HCT116 (cell line): ENCODE data around the gene CFAP61. TPM values are rescaled to one million over a fixed set of nuclear protein-coding genes. Genes with fewer than 3 reads are reported as not detected.

Experiments
- ATAC-seq: fragments of 200-7000 bp; cut with Tn5 transposase; 2 replicates; pipeline ENCODE4 v1.9.1; 2020; ENCODE audit warnings: mild to moderate bottlenecking, moderate library complexity
- BruUV-seq: library from RNA; stranded (reverse); fragments of 400-500 nt; replicated peaks from 2 replicates; lab custom pipeline; 2021; lab: Mats Ljungman, UMichigan
- CTCF ChIA-PET: fragments of 300-600 bp; sonication (Branson Sonifier 250); formaldehyde crosslinking; loops from one replicate; lab custom pipeline; 2021; ENCODE audit warnings: antibody characterized with exemption; lab: Charles Lee
- POLR2A ChIA-PET: fragments of 300-600, 350-600 bp; sonication (Branson Sonifier 250); formaldehyde crosslinking; loops from one replicate; lab custom pipeline; 2021; ENCODE audit warnings: antibody characterized with exemption; lab: Charles Lee
- RAD21 ChIA-PET, 2 experiments: fragments of 300-600 bp; sonication (Branson Sonifier 250); formaldehyde crosslinking; loops; one replicate each; lab custom pipeline; 2023; ENCODE audit warnings: low total read pairs in 2 of 2; ENCODE audit not compliant: uncharacterized antibody in 2 of 2, unreplicated experiment in 2 of 2, low non-redundant PET in 1 of 2; lab: Charles Lee
- DNase-seq: peaks from one replicate; pipeline ENCODE4 v3.0.0-alpha.2; 2010; ENCODE audit warnings: low read depth, low spot score
- H2AFZ ChIP-seq: fragments of 200-600 bp; shearing (Covaris generic), sonication (generic); 2 replicates; pipeline ENCODE4 v1.6.1; 2017; ENCODE audit warnings: low read depth, mixed run types, mixed read lengths, antibody characterized with exemption, low read length; ENCODE audit not compliant: poor library complexity, severe bottlenecking
- H3K27ac ChIP-seq: 2 replicates; pipeline ENCODE4 v1.5.1; 2012; ENCODE audit warnings: low read depth, low read length
- H3K27me3 ChIP-seq: fragments of 200-600 bp; sonication (generic); 2 replicates; pipeline ENCODE4 v1.6.1; 2016; ENCODE audit warnings: mixed run types, low read length, mixed read lengths; ENCODE audit not compliant: insufficient read depth
- H3K36me3 ChIP-seq, 2 experiments: fragments of 200-500 bp in 1 of 2; fragments of 200-600 bp in 1 of 2; sonication (Bioruptor generic) in 1 of 2; sonication (generic) in 1 of 2; 2 replicates each; pipeline versions ENCODE4 v1.5.1 to v1.6.1; 2014 to 2016; ENCODE audit warnings: low read length in 2 of 2, inconsistent platforms in 1 of 2, mixed read lengths in 1 of 2, mixed run types in 1 of 2; ENCODE audit not compliant: insufficient read depth in 2 of 2, control insufficient read depth in 1 of 2
- H3K4me1 ChIP-seq, 2 experiments: fragments of 200-600 bp in 1 of 2; sonication (generic) in 1 of 2; 2 replicates each; pipeline versions ENCODE4 v1.5.1 to v1.6.1; 2012 to 2017; ENCODE audit warnings: low read length in 2 of 2, inconsistent platforms in 1 of 2, mild to moderate bottlenecking in 1 of 2, mixed read lengths in 1 of 2, mixed run types in 1 of 2, moderate library complexity in 1 of 2; ENCODE audit not compliant: insufficient read depth in 2 of 2, control insufficient read depth in 1 of 2
- H3K4me2 ChIP-seq: fragments of 200-600 bp; sonication (generic); 2 replicates; pipeline ENCODE4 v1.6.1; 2017; ENCODE audit warnings: mixed run types, low read length, mixed read lengths
- H3K4me3 ChIP-seq, 2 experiments: fragments of 200-600 bp in 1 of 2; sonication (generic) in 1 of 2; replicated peaks in 1 of 2; 2 replicates each; pipeline ENCODE4 v1.5.1; 2011 to 2016; ENCODE audit warnings: low read length in 2 of 2, control low read depth in 1 of 2, low read depth in 1 of 2, mild to moderate bottlenecking in 1 of 2, mixed read lengths in 1 of 2, mixed run types in 1 of 2
- H3K79me2 ChIP-seq: fragments of 200-600 bp; sonication (generic); 2 replicates; pipeline ENCODE4 v1.6.1; 2017; ENCODE audit warnings: mild to moderate bottlenecking, mixed run types, low read length, moderate library complexity, mixed read lengths; ENCODE audit not compliant: insufficient read depth
- H3K9ac ChIP-seq: fragments of 200-600 bp; sonication (generic); 2 replicates; pipeline ENCODE4 v1.6.1; 2016; ENCODE audit warnings: low read length, mixed read lengths
- H3K9me2 ChIP-seq: fragments of 200-600 bp; sonication (generic), shearing (Covaris generic); 2 replicates; pipeline ENCODE4 v1.6.1; 2017; ENCODE audit warnings: mixed run types, mild to moderate bottlenecking, moderate library complexity; ENCODE audit not compliant: insufficient read depth
- H3K9me3 ChIP-seq, 2 experiments: fragments of 200-500 bp in 1 of 2; fragments of 200-600 bp in 1 of 2; sonication (Bioruptor generic) in 1 of 2; sonication (generic) in 1 of 2; 2 replicates each; pipeline ENCODE4 v1.6.1; 2014 to 2017; ENCODE audit warnings: low read length in 2 of 2, mixed read lengths in 2 of 2, inconsistent platforms in 1 of 2, low read depth in 1 of 2, mild to moderate bottlenecking in 1 of 2, mixed run types in 1 of 2, moderate library complexity in 1 of 2; ENCODE audit not compliant: control insufficient read depth in 1 of 2, insufficient read depth in 1 of 2
- H4K20me1 ChIP-seq: fragments of 200-600 bp; sonication (generic), shearing (Covaris generic); 2 replicates; pipeline ENCODE4 v1.6.1; 2017; ENCODE audit warnings: mixed run types, mild to moderate bottlenecking, moderate library complexity; ENCODE audit not compliant: insufficient read depth
- CBX3 ChIP-seq: IDR thresholded peaks from 2 replicates; pipeline ENCODE4 v1.6.1; 2012; ENCODE audit warnings: low read depth
- ELF1 ChIP-seq: IDR thresholded peaks from 2 replicates; pipeline ENCODE4 v1.6.1; 2012; ENCODE audit warnings: low read depth, borderline replicate concordance
- EZH2 ChIP-seq: fragments of 200-600 bp; sonication (generic); IDR thresholded peaks from 2 replicates; pipeline ENCODE4 v1.6.1; 2017; ENCODE audit warnings: antibody characterized with exemption, mixed run types
- FOSL1 ChIP-seq: IDR thresholded peaks from 2 replicates; pipeline ENCODE4 v1.6.1; 2012; ENCODE audit warnings: low read depth
- JUND ChIP-seq: IDR thresholded peaks from 2 replicates; pipeline ENCODE4 v1.6.1; 2012
- RAD21 ChIP-seq: IDR thresholded peaks from 2 replicates; pipeline ENCODE4 v1.6.1; 2012; ENCODE audit warnings: low read depth, mild to moderate bottlenecking
- SIN3A ChIP-seq: IDR thresholded peaks from 2 replicates; pipeline ENCODE4 v1.6.1; 2012; ENCODE audit warnings: low read depth
- SP1 ChIP-seq: IDR thresholded peaks from 2 replicates; pipeline ENCODE4 v1.6.1; 2012; ENCODE audit warnings: low read depth
- SRF ChIP-seq: IDR thresholded peaks from 2 replicates; pipeline ENCODE4 v1.6.1; 2012; ENCODE audit warnings: low read depth
- TCF7L2 ChIP-seq: IDR thresholded peaks from 2 replicates; pipeline ENCODE4 v1.7.0; 2011; ENCODE audit warnings: borderline replicate concordance, inconsistent platforms; ENCODE audit not compliant: insufficient read depth, insufficient read length; ENCODE audit errors: extremely low read depth
- YY1 ChIP-seq: IDR thresholded peaks from 2 replicates; pipeline ENCODE4 v1.6.1; 2011; ENCODE audit warnings: low read length, low read depth, moderate library complexity, mild to moderate bottlenecking; ENCODE audit not compliant: insufficient replicate concordance; ENCODE audit errors: extremely low read depth
- intact Hi-C: fragments of 100-400 bp; cut with micrococcal nuclease; formaldehyde crosslinking; loops from 2 replicates; pipeline ENCODE4 v1.10.0; 2022
- total RNA-seq: library from RNA; stranded (reverse); gene quantifications from one replicate; pipeline ENCODE4 v1.2.1, GENCODE V29; 2021; ENCODE audit not compliant: unreplicated experiment
- TF ChIP-seq, protein P1 (sequence below): IDR thresholded peaks from 2 replicates; pipeline ENCODE4 v1.6.1; 2012; ENCODE audit warnings: low read depth
- TF ChIP-seq, protein P2 (sequence below): IDR thresholded peaks from 2 replicates; pipeline ENCODE4 v1.6.1; 2011; ENCODE audit warnings: mild to moderate bottlenecking, low read length, moderate library complexity; ENCODE audit not compliant: insufficient replicate concordance; ENCODE audit errors: extremely low read depth
- TF ChIP-seq, protein P3 (sequence below), 3 experiments: fragments of 200-600 bp in 1 of 3; sonication (generic) in 1 of 3; IDR thresholded peaks in 2 of 3; conservative IDR thresholded peaks in 1 of 3; 2 replicates each; pipeline ENCODE4 v1.5.1; 2012 to 2017; ENCODE audit warnings: low read depth in 2 of 3, low read length in 2 of 3, antibody characterized with exemption in 1 of 3, borderline replicate concordance in 1 of 3, control low read depth in 1 of 3, mild to moderate bottlenecking in 1 of 3, mixed read lengths in 1 of 3, mixed run types in 1 of 3, moderate library complexity in 1 of 3; ENCODE audit not compliant: insufficient read depth in 1 of 3
- TF ChIP-seq, protein P4 (sequence below): IDR thresholded peaks from 2 replicates; pipeline ENCODE4 v1.6.1; 2012
- TF ChIP-seq, protein P5 (sequence below): IDR thresholded peaks from 2 replicates; pipeline ENCODE4 v1.6.1; 2012

CFAP61 gene
- total RNA-seq, 1 experiment from 2014 or later = 1.7 TPM

DNA sequence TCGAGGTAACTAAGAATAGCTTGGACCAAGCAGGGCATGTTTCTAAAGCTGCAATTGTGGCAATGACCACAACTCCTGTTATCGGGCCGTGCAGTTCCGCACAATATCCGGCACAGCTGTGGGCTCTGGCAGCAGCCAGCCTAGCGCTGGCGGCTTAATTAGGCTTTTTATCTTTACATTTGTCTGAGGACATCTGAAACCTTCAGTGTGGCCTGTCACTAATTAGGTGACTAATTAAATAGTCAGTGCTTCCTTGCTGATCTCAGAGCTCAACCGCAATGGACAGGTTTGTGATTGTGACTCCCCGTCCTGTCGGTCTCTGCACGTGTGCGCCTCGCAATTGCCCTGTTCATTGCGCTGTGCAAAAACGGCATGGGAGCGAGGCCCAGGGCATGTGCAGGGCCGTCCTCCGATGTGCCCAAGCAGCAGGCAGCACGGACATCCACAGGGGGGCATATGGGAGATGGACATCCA is 180.7 kb downstream of the CFAP61 start:
- Histone ChIP-seq H3K27ac (no peak overlapping the region), H3K9ac (no peak overlapping the region), H2AFZ (no peak overlapping the region), H4K20me1 (no peaks in the 10 kb centered on the region), H3K79me2 (no peaks in the 10 kb centered on the region), H3K36me3 (no peaks in the 10 kb centered on the region), H3K4me3 (no peak overlapping the region), H3K9me3 (no peaks in the 10 kb centered on the region), H3K27me3 (no peaks in the 10 kb centered on the region), H3K9me2 (no peaks in the 10 kb centered on the region), H3K4me1 (no peaks in the 10 kb centered on the region), H3K4me2 (no peak overlapping the region)
- ChIA-PET CTCF (no interaction called here), RAD21 (no interaction called here), POLR2A (no interaction called here)
- no TSS peak for BruUV-seq
- intact Hi-C loops = loop anchor here (10.0 kb wide), 1 partner anchor 448 kb away; no protein-coding TSS in a partner anchor
- ATAC-seq (no peak), DNase-seq (no peak)
- TF ChIP-seq JUND = no peak
- no peak for TF ChIP-seq FOSL1
- no peak for TF ChIP-seq EZH2
- TF ChIP-seq, protein P1, sequence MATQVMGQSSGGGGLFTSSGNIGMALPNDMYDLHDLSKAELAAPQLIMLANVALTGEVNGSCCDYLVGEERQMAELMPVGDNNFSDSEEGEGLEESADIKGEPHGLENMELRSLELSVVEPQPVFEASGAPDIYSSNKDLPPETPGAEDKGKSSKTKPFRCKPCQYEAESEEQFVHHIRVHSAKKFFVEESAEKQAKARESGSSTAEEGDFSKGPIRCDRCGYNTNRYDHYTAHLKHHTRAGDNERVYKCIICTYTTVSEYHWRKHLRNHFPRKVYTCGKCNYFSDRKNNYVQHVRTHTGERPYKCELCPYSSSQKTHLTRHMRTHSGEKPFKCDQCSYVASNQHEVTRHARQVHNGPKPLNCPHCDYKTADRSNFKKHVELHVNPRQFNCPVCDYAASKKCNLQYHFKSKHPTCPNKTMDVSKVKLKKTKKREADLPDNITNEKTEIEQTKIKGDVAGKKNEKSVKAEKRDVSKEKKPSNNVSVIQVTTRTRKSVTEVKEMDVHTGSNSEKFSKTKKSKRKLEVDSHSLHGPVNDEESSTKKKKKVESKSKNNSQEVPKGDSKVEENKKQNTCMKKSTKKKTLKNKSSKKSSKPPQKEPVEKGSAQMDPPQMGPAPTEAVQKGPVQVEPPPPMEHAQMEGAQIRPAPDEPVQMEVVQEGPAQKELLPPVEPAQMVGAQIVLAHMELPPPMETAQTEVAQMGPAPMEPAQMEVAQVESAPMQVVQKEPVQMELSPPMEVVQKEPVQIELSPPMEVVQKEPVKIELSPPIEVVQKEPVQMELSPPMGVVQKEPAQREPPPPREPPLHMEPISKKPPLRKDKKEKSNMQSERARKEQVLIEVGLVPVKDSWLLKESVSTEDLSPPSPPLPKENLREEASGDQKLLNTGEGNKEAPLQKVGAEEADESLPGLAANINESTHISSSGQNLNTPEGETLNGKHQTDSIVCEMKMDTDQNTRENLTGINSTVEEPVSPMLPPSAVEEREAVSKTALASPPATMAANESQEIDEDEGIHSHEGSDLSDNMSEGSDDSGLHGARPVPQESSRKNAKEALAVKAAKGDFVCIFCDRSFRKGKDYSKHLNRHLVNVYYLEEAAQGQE = no peak
- no peak for TF ChIP-seq TCF7L2
- TF ChIP-seq SP1 = no peak
- TF ChIP-seq RAD21 = no peak
- no peak for TF ChIP-seq SIN3A
- no peak for TF ChIP-seq ELF1
- no peak for TF ChIP-seq YY1
- TF ChIP-seq, protein P2, sequence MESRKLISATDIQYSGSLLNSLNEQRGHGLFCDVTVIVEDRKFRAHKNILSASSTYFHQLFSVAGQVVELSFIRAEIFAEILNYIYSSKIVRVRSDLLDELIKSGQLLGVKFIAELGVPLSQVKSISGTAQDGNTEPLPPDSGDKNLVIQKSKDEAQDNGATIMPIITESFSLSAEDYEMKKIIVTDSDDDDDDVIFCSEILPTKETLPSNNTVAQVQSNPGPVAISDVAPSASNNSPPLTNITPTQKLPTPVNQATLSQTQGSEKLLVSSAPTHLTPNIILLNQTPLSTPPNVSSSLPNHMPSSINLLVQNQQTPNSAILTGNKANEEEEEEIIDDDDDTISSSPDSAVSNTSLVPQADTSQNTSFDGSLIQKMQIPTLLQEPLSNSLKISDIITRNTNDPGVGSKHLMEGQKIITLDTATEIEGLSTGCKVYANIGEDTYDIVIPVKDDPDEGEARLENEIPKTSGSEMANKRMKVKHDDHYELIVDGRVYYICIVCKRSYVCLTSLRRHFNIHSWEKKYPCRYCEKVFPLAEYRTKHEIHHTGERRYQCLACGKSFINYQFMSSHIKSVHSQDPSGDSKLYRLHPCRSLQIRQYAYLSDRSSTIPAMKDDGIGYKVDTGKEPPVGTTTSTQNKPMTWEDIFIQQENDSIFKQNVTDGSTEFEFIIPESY = no peak
- TF ChIP-seq SRF = no peak
- TF ChIP-seq CBX3 = no peak
- TF ChIP-seq, protein P3, sequence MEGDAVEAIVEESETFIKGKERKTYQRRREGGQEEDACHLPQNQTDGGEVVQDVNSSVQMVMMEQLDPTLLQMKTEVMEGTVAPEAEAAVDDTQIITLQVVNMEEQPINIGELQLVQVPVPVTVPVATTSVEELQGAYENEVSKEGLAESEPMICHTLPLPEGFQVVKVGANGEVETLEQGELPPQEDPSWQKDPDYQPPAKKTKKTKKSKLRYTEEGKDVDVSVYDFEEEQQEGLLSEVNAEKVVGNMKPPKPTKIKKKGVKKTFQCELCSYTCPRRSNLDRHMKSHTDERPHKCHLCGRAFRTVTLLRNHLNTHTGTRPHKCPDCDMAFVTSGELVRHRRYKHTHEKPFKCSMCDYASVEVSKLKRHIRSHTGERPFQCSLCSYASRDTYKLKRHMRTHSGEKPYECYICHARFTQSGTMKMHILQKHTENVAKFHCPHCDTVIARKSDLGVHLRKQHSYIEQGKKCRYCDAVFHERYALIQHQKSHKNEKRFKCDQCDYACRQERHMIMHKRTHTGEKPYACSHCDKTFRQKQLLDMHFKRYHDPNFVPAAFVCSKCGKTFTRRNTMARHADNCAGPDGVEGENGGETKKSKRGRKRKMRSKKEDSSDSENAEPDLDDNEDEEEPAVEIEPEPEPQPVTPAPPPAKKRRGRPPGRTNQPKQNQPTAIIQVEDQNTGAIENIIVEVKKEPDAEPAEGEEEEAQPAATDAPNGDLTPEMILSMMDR (IDR thresholded peaks at IDR 0.05 in 2 of 3, conservative IDR thresholded peaks at IDR 0.05 in 1 of 3; ENCODE audit: borderline replicate concordance in 1 of 3, insufficient read depth in 1 of 3, low read depth in 2 of 3, low read length in 2 of 3) = no peak
- TF ChIP-seq, protein P4, sequence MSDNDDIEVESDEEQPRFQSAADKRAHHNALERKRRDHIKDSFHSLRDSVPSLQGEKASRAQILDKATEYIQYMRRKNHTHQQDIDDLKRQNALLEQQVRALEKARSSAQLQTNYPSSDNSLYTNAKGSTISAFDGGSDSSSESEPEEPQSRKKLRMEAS = no peak
- TF ChIP-seq, protein P5, sequence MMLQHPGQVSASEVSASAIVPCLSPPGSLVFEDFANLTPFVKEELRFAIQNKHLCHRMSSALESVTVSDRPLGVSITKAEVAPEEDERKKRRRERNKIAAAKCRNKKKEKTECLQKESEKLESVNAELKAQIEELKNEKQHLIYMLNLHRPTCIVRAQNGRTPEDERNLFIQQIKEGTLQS = no peak
